GM23338 (cell line): Measurements from ENCODE around the gene TMEM174.

ENCODE experiments used
- CREB1 ChIP-seq: fragments of 250-450 bp; sonication (Bioruptor Pico); IDR thresholded peaks from 2 replicates; pipeline ENCODE4 v1.5.0; 2020; ENCODE audit warnings: low read depth, mild to moderate bottlenecking, moderate library complexity
- EZH2 ChIP-seq: fragments of 200-600 bp; sonication (generic); IDR thresholded peaks from one replicate; pipeline ENCODE4 v1.8.0; 2017; ENCODE audit warnings: antibody characterized with exemption, mild to moderate bottlenecking, low read depth; ENCODE audit not compliant: unreplicated experiment
- EZH2phosphoT487 ChIP-seq: fragments of 200-600 bp; sonication (generic); IDR thresholded peaks from one replicate; pipeline ENCODE4 v1.8.1; 2018; ENCODE audit warnings: antibody characterized with exemption; ENCODE audit not compliant: unreplicated experiment
- NANOG ChIP-seq: IDR thresholded peaks from 2 replicates; pipeline ENCODE4 v1.6.1; 2016; ENCODE audit warnings: antibody characterized with exemption, borderline replicate concordance
- POLR2AphosphoS5 ChIP-seq: IDR thresholded peaks from 2 replicates; pipeline ENCODE4 v1.6.1; 2016; ENCODE audit warnings: antibody characterized with exemption, low read depth
- TF ChIP-seq, protein P1 (sequence below), 2 experiments: fragments of 200-600 bp in 1 of 2; sonication (generic) in 1 of 2; conservative IDR thresholded peaks; 2 replicates each; pipeline versions ENCODE4 v1.5.1 to v1.6.1; 2016 to 2017; ENCODE audit warnings: antibody characterized with exemption in 2 of 2, low read depth in 2 of 2, mild to moderate bottlenecking in 2 of 2, moderate library complexity in 1 of 2
- TF ChIP-seq, protein P2 (sequence below): IDR thresholded peaks from 2 replicates; pipeline ENCODE4 v1.6.1; 2016; ENCODE audit warnings: antibody characterized with exemption

DNA sequence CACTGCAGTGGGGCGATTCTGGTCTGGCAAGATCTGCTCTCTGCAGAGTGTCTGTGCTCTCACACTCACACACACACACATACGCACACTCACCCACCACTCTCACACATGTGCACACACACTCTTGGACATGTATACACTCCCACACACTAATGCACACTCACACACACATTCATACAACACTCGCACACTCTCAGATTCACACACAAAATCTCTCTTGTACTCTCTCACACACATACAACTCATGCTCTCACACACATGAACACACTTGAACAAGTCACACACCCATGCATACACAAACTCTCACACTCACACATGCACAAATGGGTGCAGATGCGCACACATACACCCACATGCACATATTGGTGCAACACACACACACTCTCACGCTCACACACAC, 31.7 kb downstream of the TMEM174 start:
- TF ChIP-seq EZH2 (no peak), POLR2AphosphoS5 (no peak), EZH2phosphoT487 (no peak), CREB1 (CRISPR knock-in tag) (no peak), NANOG (no peak)
- TF ChIP-seq, protein P1, sequence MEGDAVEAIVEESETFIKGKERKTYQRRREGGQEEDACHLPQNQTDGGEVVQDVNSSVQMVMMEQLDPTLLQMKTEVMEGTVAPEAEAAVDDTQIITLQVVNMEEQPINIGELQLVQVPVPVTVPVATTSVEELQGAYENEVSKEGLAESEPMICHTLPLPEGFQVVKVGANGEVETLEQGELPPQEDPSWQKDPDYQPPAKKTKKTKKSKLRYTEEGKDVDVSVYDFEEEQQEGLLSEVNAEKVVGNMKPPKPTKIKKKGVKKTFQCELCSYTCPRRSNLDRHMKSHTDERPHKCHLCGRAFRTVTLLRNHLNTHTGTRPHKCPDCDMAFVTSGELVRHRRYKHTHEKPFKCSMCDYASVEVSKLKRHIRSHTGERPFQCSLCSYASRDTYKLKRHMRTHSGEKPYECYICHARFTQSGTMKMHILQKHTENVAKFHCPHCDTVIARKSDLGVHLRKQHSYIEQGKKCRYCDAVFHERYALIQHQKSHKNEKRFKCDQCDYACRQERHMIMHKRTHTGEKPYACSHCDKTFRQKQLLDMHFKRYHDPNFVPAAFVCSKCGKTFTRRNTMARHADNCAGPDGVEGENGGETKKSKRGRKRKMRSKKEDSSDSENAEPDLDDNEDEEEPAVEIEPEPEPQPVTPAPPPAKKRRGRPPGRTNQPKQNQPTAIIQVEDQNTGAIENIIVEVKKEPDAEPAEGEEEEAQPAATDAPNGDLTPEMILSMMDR (conservative IDR thresholded peaks at IDR 0.05; ENCODE audit: low read depth in 2 of 2), result no peak
- TF ChIP-seq, protein P2, sequence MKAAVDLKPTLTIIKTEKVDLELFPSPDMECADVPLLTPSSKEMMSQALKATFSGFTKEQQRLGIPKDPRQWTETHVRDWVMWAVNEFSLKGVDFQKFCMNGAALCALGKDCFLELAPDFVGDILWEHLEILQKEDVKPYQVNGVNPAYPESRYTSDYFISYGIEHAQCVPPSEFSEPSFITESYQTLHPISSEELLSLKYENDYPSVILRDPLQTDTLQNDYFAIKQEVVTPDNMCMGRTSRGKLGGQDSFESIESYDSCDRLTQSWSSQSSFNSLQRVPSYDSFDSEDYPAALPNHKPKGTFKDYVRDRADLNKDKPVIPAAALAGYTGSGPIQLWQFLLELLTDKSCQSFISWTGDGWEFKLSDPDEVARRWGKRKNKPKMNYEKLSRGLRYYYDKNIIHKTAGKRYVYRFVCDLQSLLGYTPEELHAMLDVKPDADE, result no peak
